IMR-90 (cell line): Measurements from ENCODE around the gene SEC14L1. TPM values are rescaled to one million over a fixed set of nuclear protein-coding genes. Genes with fewer than 3 reads are reported as not detected.
A peak's percentile ranks its signal among the peaks of the same experiment; 100 is the strongest.

ENCODE experiments used
- ATAC-seq: fragments of 200-7000 bp; cut with Tn5 transposase; 2 replicates; pipeline ENCODE4 v1.9.1; 2020; ENCODE audit warnings: low read depth, mild to moderate bottlenecking, moderate library complexity
- BruUV-seq: library from RNA; stranded (reverse); fragments of 400-500 nt; replicated peaks from 2 replicates; lab custom pipeline; 2021; lab: Mats Ljungman, UMichigan
- CTCF ChIA-PET: fragments of 300-600 bp; formaldehyde crosslinking; extraction: SDS; loops from one replicate; lab custom pipeline; 2021; ENCODE audit warnings: antibody characterized with exemption; lab: Yijun Ruan, JAX
- POLR2A ChIA-PET: fragments of 300-600 bp; sonication (Branson Sonifier 250); formaldehyde crosslinking; loops from one replicate; lab custom pipeline; 2022; ENCODE audit warnings: antibody characterized with exemption; ENCODE audit not compliant: unreplicated experiment; lab: Charles Lee
- DNase-seq: peaks from one replicate; pipeline ENCODE4 v3.0.0; 2013
- H2AFZ ChIP-seq: replicated peaks from 2 replicates; pipeline ENCODE3; 2013; ENCODE audit warnings: low read length, mild to moderate bottlenecking; ENCODE audit not compliant: poor library complexity
- H2AK5ac ChIP-seq: 2 replicates; pipeline ENCODE4 v1.6.1; 2013; ENCODE audit warnings: low read depth, low read length, inconsistent platforms
- H2AK9ac ChIP-seq: replicated peaks from 2 replicates; pipeline ENCODE3; 2013; ENCODE audit warnings: mild to moderate bottlenecking, low read depth, low read length, moderate library complexity; ENCODE audit not compliant: poor library complexity
- H2BK120ac ChIP-seq: 2 replicates; pipeline ENCODE4 v1.6.1; 2013; ENCODE audit warnings: low read depth, low read length, inconsistent platforms
- H2BK15ac ChIP-seq: 3 replicates; pipeline ENCODE4 v1.6.1; 2013; ENCODE audit warnings: low read depth, low read length, inconsistent platforms
- H2BK20ac ChIP-seq: 2 replicates; pipeline ENCODE4 v1.6.1; 2013; ENCODE audit warnings: low read depth, mild to moderate bottlenecking, inconsistent platforms, low read length, moderate library complexity
- H2BK5ac ChIP-seq: 2 replicates; pipeline ENCODE4 v1.6.1; 2013; ENCODE audit warnings: mild to moderate bottlenecking, low read depth, low read length, inconsistent platforms; ENCODE audit not compliant: poor library complexity, severe bottlenecking
- H3K14ac ChIP-seq: replicated peaks from 2 replicates; pipeline ENCODE4 v1.6.1; 2013; ENCODE audit warnings: low read depth, low read length, inconsistent platforms
- H3K18ac ChIP-seq: 2 replicates; pipeline ENCODE4 v1.6.1; 2013; ENCODE audit warnings: low read depth, low read length, control low read depth
- H3K23ac ChIP-seq: 2 replicates; pipeline ENCODE4 v1.6.1; 2013; ENCODE audit warnings: low read depth, low read length, inconsistent platforms
- H3K27ac ChIP-seq: 2 replicates; pipeline ENCODE4 v1.5.1; 2013; ENCODE audit warnings: mild to moderate bottlenecking, control low read depth, low read length; ENCODE audit not compliant: insufficient read depth
- H3K27me3 ChIP-seq: 2 replicates; pipeline ENCODE4 v1.6.1; 2013; ENCODE audit warnings: low read length; ENCODE audit not compliant: control insufficient read depth, insufficient read depth
- H3K36me3 ChIP-seq: 2 replicates; pipeline ENCODE4 v1.6.1; 2013; ENCODE audit warnings: low read length, mixed read lengths; ENCODE audit not compliant: control insufficient read depth, insufficient read depth
- H3K4ac ChIP-seq: 2 replicates; pipeline ENCODE4 v1.6.1; 2013; ENCODE audit warnings: low read depth, low read length, inconsistent platforms
- H3K4me1 ChIP-seq: 2 replicates; pipeline ENCODE4 v1.6.1; 2013; ENCODE audit warnings: low read length, mixed read lengths; ENCODE audit not compliant: control insufficient read depth, insufficient read depth
- H3K4me2 ChIP-seq: 2 replicates; pipeline ENCODE4 v1.6.1; 2013; ENCODE audit warnings: low read depth, mild to moderate bottlenecking, control low read depth, low read length, moderate library complexity
- H3K4me3 ChIP-seq: 2 replicates; pipeline ENCODE4 v1.5.1; 2013; ENCODE audit warnings: low read depth, mild to moderate bottlenecking, control low read depth, low read length, moderate library complexity; ENCODE audit not compliant: insufficient read depth
- H3K56ac ChIP-seq: 2 replicates; pipeline ENCODE4 v1.6.1; 2013; ENCODE audit warnings: low read length, inconsistent platforms; ENCODE audit not compliant: insufficient read depth; ENCODE audit errors: extremely low read depth
- H3K79me1 ChIP-seq, 2 experiments: 2 replicates each; pipeline ENCODE4 v1.6.1; 2013; ENCODE audit warnings: low read length in 2 of 2, inconsistent platforms in 1 of 2, low read depth in 1 of 2
- H3K9ac ChIP-seq: 2 replicates; pipeline ENCODE4 v1.6.1; 2013; ENCODE audit warnings: low read depth, low read length, control low read depth
- H3K9me1 ChIP-seq: 2 replicates; pipeline ENCODE4 v1.6.1; 2013; ENCODE audit warnings: low read length, inconsistent platforms; ENCODE audit not compliant: insufficient read depth
- H3K9me3 ChIP-seq: 2 replicates; pipeline ENCODE4 v1.6.1; 2013; ENCODE audit warnings: low read length; ENCODE audit not compliant: control insufficient read depth, insufficient read depth
- H4K20me1 ChIP-seq: 2 replicates; pipeline ENCODE4 v1.6.1; 2013; ENCODE audit warnings: low read length, inconsistent platforms; ENCODE audit not compliant: insufficient read depth
- H4K5ac ChIP-seq: 2 replicates; pipeline ENCODE4 v1.6.1; 2013; ENCODE audit warnings: mild to moderate bottlenecking, low read depth, low read length, control low read depth
- H4K8ac ChIP-seq, 2 experiments: 2 replicates each; pipeline ENCODE4 v1.6.1; 2013; ENCODE audit warnings: low read depth in 2 of 2, low read length in 2 of 2, control low read depth in 1 of 2, inconsistent platforms in 1 of 2
- H4K91ac ChIP-seq: 2 replicates; pipeline ENCODE4 v1.6.1; 2013; ENCODE audit warnings: low read depth, low read length, inconsistent platforms; ENCODE audit not compliant: insufficient read depth
- BHLHE40 ChIP-seq: fragments of 150-350 bp; IDR thresholded peaks from 2 replicates; pipeline ENCODE4 v1.6.1; 2016; ENCODE audit warnings: mild to moderate bottlenecking, low read depth, low read length
- CEBPB ChIP-seq: IDR thresholded peaks from 2 replicates; pipeline ENCODE4 v1.6.1; 2012; ENCODE audit warnings: low read depth, low read length, improper control_type of control experiment
- CHD1 ChIP-seq: IDR thresholded peaks from 2 replicates; pipeline ENCODE4 v1.6.1; 2012; ENCODE audit warnings: low read depth, low read length, improper control_type of control experiment
- FOS ChIP-seq: fragments of 150-350 bp; IDR thresholded peaks from 2 replicates; pipeline ENCODE4 v1.6.1; 2016; ENCODE audit warnings: low read depth, low read length
- MAFK ChIP-seq: IDR thresholded peaks from 2 replicates; pipeline ENCODE4 v1.6.1; 2012; ENCODE audit warnings: low read depth, low read length, improper control_type of control experiment
- MAZ ChIP-seq: IDR thresholded peaks from 2 replicates; pipeline ENCODE4 v1.6.1; 2012; ENCODE audit warnings: low read depth, mild to moderate bottlenecking, low read length, improper control_type of control experiment, moderate library complexity, borderline replicate concordance
- MXI1 ChIP-seq: IDR thresholded peaks from 2 replicates; pipeline ENCODE4 v1.6.1; 2012; ENCODE audit warnings: low read depth, mild to moderate bottlenecking, low read length, moderate library complexity, borderline replicate concordance
- NFE2L2 ChIP-seq: fragments of 150-350 bp; IDR thresholded peaks from 2 replicates; pipeline ENCODE4 v1.6.1; 2016; ENCODE audit warnings: low read depth, mild to moderate bottlenecking, low read length
- POLR2A ChIP-seq: IDR thresholded peaks from 2 replicates; pipeline ENCODE4 v1.6.1; 2012; ENCODE audit warnings: mild to moderate bottlenecking, low read depth, low read length
- RAD21 ChIP-seq: IDR thresholded peaks from 2 replicates; pipeline ENCODE4 v1.6.1; 2012; ENCODE audit warnings: low read length, improper control_type of control experiment
- RCOR1 ChIP-seq: IDR thresholded peaks from 2 replicates; pipeline ENCODE4 v1.6.1; 2012; ENCODE audit warnings: mild to moderate bottlenecking, low read length, improper control_type of control experiment; ENCODE audit not compliant: insufficient replicate concordance
- RFX5 ChIP-seq: IDR thresholded peaks from 2 replicates; pipeline ENCODE4 v1.8.0; 2012; ENCODE audit warnings: low read depth, mild to moderate bottlenecking, low read length, moderate library complexity
- SMC3 ChIP-seq: fragments of 150-350 bp; IDR thresholded peaks from 2 replicates; pipeline ENCODE4 v1.6.1; 2016; ENCODE audit warnings: low read depth, mild to moderate bottlenecking, antibody characterized with exemption, low read length, moderate library complexity
- WGBS, 2 experiments: methylation state at CpG; one replicate each; pipeline versions ENCODE4 v1.1.5 to v1.1.7; 2013; ENCODE audit warnings: missing lambda C conversion rate in 2 of 2; ENCODE audit not compliant: insufficient read length in 1 of 2; ENCODE audit errors: extremely low coverage in 2 of 2; 5-methylcytosine and 5-hydroxymethylcytosine counted together
- dilution Hi-C: fragments of 300-500 bp; cut with HindIII; formaldehyde crosslinking; loops from one replicate; pipeline ENCODE4 v1.14.3; 2018; ENCODE audit warnings: low sequenced_read_pairs; ENCODE audit not compliant: unreplicated experiment
- in situ Hi-C: fragments of 300-500 bp; cut with MboI; formaldehyde crosslinking; loops from 3 replicates; pipeline ENCODE4 v1.14.3; 2019; ENCODE audit warnings: low sequenced_read_pairs, inconsistent platforms, mixed read lengths
- intact Hi-C: fragments of 100-400 bp; cut with micrococcal nuclease; formaldehyde crosslinking; loops from 2 replicates; pipeline ENCODE4 v1.10.0; 2022
- polyA plus RNA-seq, 3 experiments: library from polyadenylated mRNA; depleted of rRNA; stranded (reverse); fragments of >200 nt; gene quantifications; 2 replicates each; pipeline ENCODE4 v1.2.3, GENCODE V29; 2012; ENCODE audit warnings: low replicate concordance in 1 of 3
- total RNA-seq: library from RNA; depleted of rRNA; stranded (reverse); fragments of >200 nt; gene quantifications from 2 replicates; pipeline ENCODE4 v1.2.3, GENCODE V29; 2012
- TF ChIP-seq, protein P1 (sequence below): conservative IDR thresholded peaks from 2 replicates; pipeline ENCODE4 v1.5.1; 2012; ENCODE audit warnings: mild to moderate bottlenecking, low read depth, low read length, improper control_type of control experiment
- TF ChIP-seq, protein P2 (sequence below): fragments of 150-350 bp; IDR thresholded peaks from 2 replicates; pipeline ENCODE4 v1.6.1; 2017; ENCODE audit warnings: mild to moderate bottlenecking, antibody characterized with exemption, low read length, low read depth
- TF ChIP-seq, protein P3 (sequence below): fragments of 150-350 bp; IDR thresholded peaks from 2 replicates; pipeline ENCODE4 v1.6.1; 2016; ENCODE audit warnings: low read depth, mild to moderate bottlenecking, low read length, moderate library complexity, borderline replicate concordance

The SEC14L1 gene
- total and polyA plus RNA-seq, 2 of the 4 experiments (the other 2 are of a cell fraction): 24.9 to 35.8 TPM

DNA sequence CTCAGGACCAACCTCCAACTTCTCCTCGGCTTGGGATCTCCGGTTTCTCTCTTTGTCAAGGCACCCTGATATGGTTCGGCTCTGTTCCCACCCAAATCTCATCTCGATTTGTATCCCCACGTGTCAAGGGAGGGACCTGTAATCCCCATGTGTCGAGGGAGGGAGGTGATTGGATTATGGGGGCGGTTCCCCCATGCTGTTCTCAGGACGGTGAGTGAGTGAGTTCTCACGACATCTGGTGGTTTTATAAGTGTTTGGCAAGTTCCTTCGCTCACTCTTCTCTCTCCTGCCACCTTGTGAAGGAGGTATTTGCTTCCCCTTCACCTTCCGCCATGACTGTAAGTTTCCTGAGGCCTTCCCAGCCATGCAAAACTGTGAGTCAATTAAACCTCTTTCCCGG is 117.9 kb downstream of the SEC14L1 start:
- Histone ChIP-seq H2AK9ac (no peak overlapping the region), H2BK120ac (no peak overlapping the region), H3K9me1 (peaks cover 13% of the 10 kb centered on the region), H2BK5ac (no peak overlapping the region), H3K14ac (no peak overlapping the region), H2BK20ac (no peak overlapping the region), H4K8ac (no peak overlapping the region), H3K79me1 (peaks cover 3% of the 10 kb centered on the region in 2 experiments; a peak in 2 of 4 replicates), H2AFZ (no peak overlapping the region), H3K56ac (no peak overlapping the region), H3K4me1 (peaks cover 22% of the 10 kb centered on the region), H2AK5ac (peak overlapping the region; percentile 79), H3K4ac (no peak overlapping the region), H4K5ac (no peak overlapping the region), H2BK15ac (no peak overlapping the region), H3K27ac (no peak overlapping the region), H4K91ac (no peak overlapping the region), H4K20me1 (no peaks in the 10 kb centered on the region), H3K4me3 (no peak overlapping the region), H3K27me3 (no peaks in the 10 kb centered on the region), H3K4me2 (no peak overlapping the region), H3K9ac (no peak overlapping the region), H3K36me3 (no peaks in the 10 kb centered on the region), H3K18ac (no peak overlapping the region), H3K23ac (no peak overlapping the region), H3K9me3 (no peaks in the 10 kb centered on the region)
- in situ Hi-C loops (no loop called here), intact Hi-C loops (no loop called here), dilution Hi-C loops (no loop called here)
- ChIA-PET CTCF (no interaction called here), POLR2A (no interaction called here)
- TF ChIP-seq FOS: no peak
- TF ChIP-seq RCOR1: no peak
- TF ChIP-seq BHLHE40: no peak
- TF ChIP-seq CEBPB: no peak
- TF ChIP-seq NFE2L2: no peak
- TF ChIP-seq POLR2A: no peak
- TF ChIP-seq, protein P1, sequence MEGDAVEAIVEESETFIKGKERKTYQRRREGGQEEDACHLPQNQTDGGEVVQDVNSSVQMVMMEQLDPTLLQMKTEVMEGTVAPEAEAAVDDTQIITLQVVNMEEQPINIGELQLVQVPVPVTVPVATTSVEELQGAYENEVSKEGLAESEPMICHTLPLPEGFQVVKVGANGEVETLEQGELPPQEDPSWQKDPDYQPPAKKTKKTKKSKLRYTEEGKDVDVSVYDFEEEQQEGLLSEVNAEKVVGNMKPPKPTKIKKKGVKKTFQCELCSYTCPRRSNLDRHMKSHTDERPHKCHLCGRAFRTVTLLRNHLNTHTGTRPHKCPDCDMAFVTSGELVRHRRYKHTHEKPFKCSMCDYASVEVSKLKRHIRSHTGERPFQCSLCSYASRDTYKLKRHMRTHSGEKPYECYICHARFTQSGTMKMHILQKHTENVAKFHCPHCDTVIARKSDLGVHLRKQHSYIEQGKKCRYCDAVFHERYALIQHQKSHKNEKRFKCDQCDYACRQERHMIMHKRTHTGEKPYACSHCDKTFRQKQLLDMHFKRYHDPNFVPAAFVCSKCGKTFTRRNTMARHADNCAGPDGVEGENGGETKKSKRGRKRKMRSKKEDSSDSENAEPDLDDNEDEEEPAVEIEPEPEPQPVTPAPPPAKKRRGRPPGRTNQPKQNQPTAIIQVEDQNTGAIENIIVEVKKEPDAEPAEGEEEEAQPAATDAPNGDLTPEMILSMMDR: no peak
- TF ChIP-seq RAD21: no peak
- TF ChIP-seq MAFK: no peak
- no peak for TF ChIP-seq RFX5
- no peak for TF ChIP-seq SMC3
- no peak for TF ChIP-seq MXI1
- no peak for TF ChIP-seq MAZ
- TF ChIP-seq CHD1: no peak
- TF ChIP-seq, protein P2, sequence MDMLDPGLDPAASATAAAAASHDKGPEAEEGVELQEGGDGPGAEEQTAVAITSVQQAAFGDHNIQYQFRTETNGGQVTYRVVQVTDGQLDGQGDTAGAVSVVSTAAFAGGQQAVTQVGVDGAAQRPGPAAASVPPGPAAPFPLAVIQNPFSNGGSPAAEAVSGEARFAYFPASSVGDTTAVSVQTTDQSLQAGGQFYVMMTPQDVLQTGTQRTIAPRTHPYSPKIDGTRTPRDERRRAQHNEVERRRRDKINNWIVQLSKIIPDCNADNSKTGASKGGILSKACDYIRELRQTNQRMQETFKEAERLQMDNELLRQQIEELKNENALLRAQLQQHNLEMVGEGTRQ: no peak
- TF ChIP-seq, protein P3, sequence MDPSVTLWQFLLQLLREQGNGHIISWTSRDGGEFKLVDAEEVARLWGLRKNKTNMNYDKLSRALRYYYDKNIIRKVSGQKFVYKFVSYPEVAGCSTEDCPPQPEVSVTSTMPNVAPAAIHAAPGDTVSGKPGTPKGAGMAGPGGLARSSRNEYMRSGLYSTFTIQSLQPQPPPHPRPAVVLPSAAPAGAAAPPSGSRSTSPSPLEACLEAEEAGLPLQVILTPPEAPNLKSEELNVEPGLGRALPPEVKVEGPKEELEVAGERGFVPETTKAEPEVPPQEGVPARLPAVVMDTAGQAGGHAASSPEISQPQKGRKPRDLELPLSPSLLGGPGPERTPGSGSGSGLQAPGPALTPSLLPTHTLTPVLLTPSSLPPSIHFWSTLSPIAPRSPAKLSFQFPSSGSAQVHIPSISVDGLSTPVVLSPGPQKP: no peak
- DNase-seq (no peak), ATAC-seq (no peak)
- no CpG with 5 or more reads among the region's 12 CpGs for WGBS, 2 experiments
- no TSS peak for BruUV-seq
